RCC 7860 (cell line): ENCODE results near the gene PPIP5K1.

Experiments
- DNase-seq: peaks from one replicate; pipeline ENCODE4 v3.0.0-alpha.2; 2015; ENCODE audit warnings: low spot score
- FAIRE-seq: peaks from 2 replicates; lab custom pipeline; 2012; peaks lifted over from hg19 to GRCh38; lab: Jason Lieb, UNC

The PPIP5K1 gene

DNA sequence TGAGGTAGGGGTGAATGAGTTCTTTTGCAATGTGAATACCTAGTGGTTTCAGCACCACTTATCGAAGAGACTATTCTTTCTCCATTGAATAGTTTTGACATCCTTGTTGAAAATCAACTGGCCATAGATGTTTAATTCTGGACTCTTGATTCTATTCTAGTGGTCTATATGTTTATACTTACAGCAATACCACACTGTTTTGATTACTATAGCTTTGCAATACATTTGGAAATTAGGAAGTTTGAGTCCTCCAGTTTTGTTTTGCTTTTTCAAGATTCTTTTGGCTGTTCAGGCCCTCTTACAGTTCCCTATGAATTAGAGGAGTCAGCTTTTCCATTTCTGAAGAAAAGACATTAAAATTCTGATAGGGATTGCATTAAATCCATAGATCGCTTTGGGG lies 42.5 kb downstream of the PPIP5K1 start:
- DNase-seq (no peak), FAIRE-seq (no peak)

GRCh38 chr15:43545426-43545825 lies 44.6 kb downstream of the PPIP5K1 start:
- DNase-seq (no peak), FAIRE-seq (no peak)

DNA sequence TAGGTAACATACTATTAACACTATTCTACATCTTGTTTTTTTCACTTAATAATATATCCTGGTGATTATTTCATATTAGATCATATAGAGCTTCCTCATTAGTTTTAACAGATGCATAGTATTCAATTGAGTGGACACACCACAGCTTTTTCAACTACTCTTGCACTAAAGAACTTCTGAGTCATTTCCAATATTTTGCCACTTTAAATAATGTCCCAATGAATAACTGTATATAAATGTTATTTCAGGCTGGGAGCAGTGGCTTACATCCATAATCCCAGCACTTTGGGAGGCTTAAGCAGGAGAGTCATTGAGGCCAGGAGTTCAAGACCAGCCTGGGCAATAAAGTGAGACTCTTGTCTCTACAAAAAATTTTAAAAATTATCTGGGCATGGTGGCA lies 45.7 kb downstream of the PPIP5K1 start:
- DNase-seq (no peak), FAIRE-seq (no peak)

- FAIRE-seq: no peak
- DNase-seq: no peak
Observed at GRCh38 chr15:43541785-43542184, 48.2 kb downstream of the PPIP5K1 start.

GRCh38 chr15:43538091-43538490 lies 51.9 kb downstream of the PPIP5K1 start:
- no peak for DNase-seq
- FAIRE-seq: no peak

GRCh38 chr15:43534897-43535296 lies 55.1 kb downstream of the PPIP5K1 start:
- FAIRE-seq (peak; percentile 79), DNase-seq (peak; percentile 79)

- DNase-seq (peak; percentile 68), FAIRE-seq (peak; percentile 90)
Observed at GRCh38 chr15:43532826-43533225, 57.2 kb downstream of the PPIP5K1 start.

- FAIRE-seq (no peak), DNase-seq (no peak)
Observed at GRCh38 chr15:43531018-43531670, 58.9 kb downstream of the PPIP5K1 start.

GRCh38 chr15:43529587-43530345 lies 60.2 kb downstream of the PPIP5K1 start:
- FAIRE-seq (no peak), DNase-seq (peak; percentile 51)

DNA sequence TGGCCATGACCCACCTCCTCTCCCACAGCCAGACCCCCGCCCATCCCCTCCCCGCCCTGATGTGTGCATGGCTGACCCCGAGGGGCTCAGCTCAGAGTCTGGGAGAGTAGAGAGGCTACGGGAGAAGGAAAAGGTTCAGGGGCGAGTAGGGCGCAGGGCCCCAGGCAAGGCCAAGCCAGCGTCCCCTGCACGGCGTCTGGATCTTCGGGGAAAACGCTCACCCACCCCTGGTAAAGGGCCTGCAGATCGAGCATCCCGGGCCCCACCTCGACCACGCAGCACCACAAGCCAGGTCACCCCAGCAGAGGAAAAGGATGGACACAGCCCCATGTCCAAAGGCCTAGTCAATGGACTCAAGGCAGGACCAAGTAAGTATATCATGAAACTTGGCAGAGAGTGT lies 60.9 kb downstream of the PPIP5K1 start:
- DNase-seq (no peak), FAIRE-seq (no peak)

DNA sequence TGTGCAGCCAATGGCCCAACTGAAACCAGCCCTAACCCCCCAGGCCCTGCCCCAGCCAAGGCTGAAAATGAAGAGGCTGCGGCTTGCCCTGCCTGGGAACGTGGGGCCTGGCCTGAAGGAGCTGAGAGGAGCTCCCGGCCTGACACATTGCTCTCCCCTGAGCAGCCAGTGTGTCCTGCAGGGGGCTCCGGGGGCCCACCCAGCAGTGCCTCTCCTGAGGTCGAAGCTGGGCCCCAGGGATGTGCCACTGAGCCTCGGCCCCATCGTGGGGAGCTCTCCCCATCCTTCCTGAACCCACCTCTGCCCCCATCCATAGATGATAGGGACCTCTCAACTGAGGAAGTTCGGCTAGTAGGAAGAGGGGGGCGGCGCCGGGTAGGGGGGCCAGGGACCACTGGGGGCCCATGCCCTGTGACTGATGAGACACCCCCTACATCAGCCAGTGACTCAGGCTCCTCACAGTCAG lies 61.4 kb downstream of the PPIP5K1 start:
- FAIRE-seq (no peak), DNase-seq (no peak)

DNA sequence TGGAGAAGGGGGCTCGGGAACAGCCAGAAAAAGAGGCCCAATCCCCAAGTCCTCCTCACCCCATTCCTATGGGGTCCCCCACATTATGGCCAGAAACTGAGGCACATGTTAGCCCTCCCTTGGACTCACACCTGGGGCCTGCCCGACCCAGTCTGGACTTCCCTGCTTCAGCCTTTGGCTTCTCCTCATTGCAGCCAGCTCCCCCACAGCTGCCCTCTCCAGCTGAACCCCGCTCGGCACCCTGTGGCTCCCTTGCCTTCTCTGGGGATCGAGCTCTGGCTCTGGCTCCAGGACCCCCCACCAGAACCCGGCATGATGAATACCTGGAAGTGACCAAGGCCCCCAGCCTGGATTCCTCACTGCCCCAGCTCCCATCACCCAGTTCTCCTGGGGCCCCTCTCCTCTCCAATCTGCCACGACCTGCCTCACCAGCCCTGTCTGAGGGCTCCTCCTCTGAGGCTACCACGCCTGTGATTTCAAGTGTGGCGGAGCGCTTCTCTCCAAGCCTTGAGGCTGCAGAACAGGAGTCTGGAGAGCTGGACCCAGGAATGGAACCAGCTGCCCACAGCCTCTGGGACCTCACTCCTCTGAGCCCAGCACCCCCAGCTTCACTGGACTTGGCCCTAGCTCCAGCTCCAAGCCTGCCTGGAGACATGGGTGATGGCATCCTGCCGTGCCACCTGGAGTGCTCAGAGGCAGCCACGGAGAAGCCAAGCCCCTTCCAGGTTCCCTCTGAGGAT lies 62.0 kb downstream of the PPIP5K1 start:
- DNase-seq (no peak), FAIRE-seq (no peak)

GRCh38 chr15:43527016-43527801 lies 62.8 kb downstream of the PPIP5K1 start:
- FAIRE-seq (no peak), DNase-seq (no peak)

DNA sequence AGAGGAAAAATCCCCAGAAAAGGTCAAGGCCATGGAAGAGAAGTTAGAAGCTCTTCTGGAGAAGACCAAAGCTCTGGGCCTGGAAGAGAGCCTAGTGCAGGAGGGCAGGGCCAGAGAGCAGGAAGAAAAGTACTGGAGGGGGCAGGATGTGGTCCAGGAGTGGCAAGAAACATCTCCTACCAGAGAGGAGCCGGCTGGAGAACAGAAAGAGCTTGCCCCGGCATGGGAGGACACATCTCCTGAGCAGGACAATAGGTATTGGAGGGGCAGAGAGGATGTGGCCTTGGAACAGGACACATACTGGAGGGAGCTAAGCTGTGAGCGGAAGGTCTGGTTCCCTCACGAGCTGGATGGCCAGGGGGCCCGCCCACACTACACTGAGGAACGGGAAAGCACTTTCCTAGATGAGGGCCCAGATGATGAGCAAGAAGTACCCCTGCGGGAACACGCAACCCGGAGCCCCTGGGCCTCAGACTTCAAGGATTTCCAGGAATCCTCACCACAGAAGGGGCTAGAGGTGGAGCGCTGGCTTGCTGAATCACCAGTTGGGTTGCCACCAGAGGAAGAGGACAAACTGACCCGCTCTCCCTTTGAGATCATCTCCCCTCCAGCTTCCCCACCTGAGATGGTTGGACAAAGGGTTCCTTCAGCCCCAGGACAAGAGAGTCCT lies 63.6 kb downstream of the PPIP5K1 start:
- DNase-seq (no peak), FAIRE-seq (no peak)

- FAIRE-seq (no peak), DNase-seq (no peak)
Observed at GRCh38 chr15:43525131-43525530, 64.9 kb downstream of the PPIP5K1 start.

DNA sequence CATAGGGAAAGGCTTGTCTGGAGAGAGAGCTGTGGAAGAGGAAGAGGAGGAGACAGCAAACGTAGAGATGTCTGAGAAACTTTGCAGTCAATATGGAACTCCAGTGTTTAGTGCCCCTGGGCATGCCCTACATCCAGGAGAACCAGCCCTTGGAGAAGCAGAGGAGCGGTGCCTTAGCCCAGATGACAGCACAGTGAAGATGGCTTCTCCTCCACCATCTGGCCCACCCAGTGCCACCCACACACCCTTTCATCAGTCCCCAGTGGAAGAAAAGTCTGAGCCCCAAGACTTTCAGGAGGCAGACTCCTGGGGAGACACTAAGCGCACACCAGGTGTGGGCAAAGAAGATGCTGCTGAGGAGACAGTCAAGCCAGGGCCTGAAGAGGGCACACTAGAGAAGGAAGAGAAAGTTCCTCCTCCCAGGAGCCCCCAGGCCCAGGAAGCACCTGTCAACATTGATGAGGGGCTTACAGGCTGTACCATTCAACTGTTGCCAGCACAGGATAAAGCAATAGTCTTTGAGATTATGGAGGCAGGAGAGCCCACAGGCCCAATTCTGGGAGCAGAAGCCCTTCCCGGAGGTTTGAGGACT lies 65.7 kb downstream of the PPIP5K1 start:
- FAIRE-seq (no peak), DNase-seq (no peak)

GRCh38 chr15:43523646-43524045 lies 66.4 kb downstream of the PPIP5K1 start:
- FAIRE-seq: no peak

DNA sequence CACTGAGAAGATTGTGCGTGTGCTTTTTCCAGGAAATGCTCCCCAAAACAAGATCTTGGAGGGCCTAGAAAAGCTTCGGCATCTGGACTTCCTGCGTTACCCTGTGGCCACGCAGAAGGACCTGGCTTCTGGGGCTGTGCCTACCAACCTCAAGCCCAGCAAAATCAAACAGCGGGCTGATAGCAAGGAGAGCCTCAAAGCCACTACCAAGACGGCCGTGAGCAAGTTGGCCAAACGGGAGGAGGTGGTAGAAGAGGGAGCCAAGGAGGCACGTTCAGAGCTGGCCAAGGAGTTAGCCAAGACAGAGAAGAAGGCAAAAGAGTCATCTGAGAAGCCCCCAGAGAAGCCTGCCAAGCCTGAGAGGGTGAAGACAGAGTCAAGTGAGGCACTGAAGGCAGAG lies 67.8 kb downstream of the PPIP5K1 start:
- FAIRE-seq: no peak
- DNase-seq: no peak

More at GRCh38 chr15:43523646-43524045, 66.4 kb downstream of the PPIP5K1 start:
- DNase-seq: no peak

GRCh38 chr15:43521419-43521818 lies 68.6 kb downstream of the PPIP5K1 start:
- no peak for DNase-seq
- no peak for FAIRE-seq

DNA sequence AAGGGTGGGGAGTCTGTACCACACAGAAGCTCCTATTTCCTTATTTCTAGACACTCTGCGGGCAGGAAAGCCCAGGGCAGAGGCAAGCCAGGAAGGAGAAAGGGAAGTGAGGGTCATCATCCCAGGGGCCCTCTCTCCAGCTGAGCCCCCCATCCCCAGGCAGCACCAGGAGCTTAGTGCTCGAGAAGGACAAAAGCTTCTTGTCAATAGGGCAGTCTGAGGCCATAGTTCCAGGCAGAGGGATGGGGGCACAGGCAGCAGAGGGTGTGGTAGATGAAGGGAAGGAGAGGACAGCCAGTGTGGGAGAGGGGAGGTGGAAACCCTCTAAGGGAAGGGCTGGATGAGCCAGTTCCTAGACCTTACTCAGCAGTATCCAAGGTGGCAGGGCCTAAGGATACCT lies 69.9 kb downstream of the PPIP5K1 start:
- DNase-seq: no peak
- FAIRE-seq: no peak
